Stimulated activated CD4-positive, alpha-beta T cell treated with anti-CD3 and anti-CD28 coated beads, TNF-alpha, amount 100 ng/mL, for 1 hour (primary cell): ENCODE data around the gene COL4A1.

Experiments
- DNase-seq, 3 donors: peaks; one replicate each; pipeline ENCODE4 v3.0.0-alpha.2; 2020; ENCODE audit warnings: low read depth in 3 of 3, low spot score in 1 of 3

Gene COL4A1

DNA sequence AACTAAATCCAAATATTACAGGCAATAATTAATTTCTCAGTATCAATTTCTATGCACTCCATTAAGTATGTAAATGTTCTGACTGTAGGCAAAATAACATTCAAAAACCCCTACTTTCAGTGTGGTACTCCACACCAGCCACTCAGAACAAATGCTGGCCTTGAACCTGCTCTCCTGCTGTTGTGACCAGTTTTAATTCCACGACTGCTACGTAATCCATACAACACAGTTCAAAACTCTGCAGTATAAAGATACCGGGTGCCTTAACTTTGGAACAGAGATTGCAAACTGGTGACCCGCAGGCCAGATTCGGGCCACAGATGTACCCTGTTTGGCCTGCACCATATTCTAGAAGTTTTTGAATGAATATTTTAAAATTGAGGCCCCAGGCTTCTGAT is 30.4 kb downstream of the COL4A1 start:
- DNase-seq: no peak

DNA sequence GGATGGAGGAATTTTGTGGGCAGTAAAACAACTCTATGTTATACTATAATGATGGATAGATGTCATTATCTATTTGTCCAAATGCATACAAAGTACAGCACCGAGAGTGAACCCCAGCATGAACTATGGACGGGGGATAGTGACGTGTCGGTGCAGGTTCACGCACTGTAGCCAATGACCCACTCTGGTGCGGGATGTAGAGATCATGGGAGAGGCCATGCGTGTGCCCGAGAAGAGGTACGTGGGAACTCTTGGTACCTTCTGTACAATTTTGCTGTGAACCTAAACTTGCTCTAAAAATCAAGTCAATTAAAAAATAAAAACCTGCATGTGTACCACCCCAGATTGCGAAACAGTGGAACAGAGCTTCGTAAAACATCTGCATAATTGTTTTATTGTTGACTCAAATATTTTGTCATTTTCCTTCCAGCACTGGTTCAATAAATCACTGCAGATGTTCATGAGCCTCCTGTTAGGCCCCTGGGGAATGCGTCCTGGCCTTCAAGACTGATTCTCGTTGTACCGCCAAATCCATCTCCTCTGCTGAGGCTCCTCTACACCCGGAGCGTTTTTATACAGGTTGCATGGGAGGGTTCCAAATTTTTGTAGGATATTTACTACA is 30.9 kb downstream of the COL4A1 start:
- no peak for DNase-seq

DNA sequence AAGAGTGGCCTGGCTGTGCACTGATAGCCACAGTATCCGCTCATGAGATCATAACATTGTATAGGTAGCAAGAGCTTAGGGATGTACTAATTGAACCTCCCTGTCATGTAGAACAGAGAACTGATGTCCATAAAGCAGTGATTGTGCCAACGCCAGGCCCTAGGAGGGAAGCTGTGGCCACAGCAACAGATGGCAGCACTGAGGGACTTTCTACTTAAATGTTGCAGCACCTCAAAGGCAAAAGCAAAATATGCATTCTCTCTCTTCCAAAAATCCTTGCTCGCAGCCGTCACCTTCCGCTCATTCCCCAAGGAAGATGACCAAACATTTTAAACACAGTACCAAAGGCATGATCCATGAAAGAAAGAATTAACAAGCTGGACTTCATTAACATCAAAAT is 32.3 kb downstream of the COL4A1 start:
- no peak for DNase-seq

DNA sequence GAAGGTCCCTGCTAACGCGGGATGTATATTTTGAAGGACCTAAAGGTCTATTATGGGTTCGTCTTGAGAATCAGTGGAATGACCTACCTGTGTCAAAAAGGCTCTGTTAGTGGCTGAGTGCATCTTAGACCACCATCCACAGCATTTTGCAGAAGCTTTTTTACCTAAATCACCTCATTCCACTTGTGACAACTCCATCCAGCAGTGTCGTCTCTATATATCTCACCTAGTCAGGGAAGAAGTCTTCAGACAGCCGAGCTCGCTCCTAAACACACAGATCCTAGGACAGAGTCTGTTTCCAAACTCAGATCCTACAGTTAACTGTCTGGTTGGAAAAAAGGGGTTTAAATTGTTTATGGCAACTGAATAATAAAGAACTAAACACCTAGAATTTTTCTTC is 33.7 kb downstream of the COL4A1 start:
- DNase-seq: no peak

DNA sequence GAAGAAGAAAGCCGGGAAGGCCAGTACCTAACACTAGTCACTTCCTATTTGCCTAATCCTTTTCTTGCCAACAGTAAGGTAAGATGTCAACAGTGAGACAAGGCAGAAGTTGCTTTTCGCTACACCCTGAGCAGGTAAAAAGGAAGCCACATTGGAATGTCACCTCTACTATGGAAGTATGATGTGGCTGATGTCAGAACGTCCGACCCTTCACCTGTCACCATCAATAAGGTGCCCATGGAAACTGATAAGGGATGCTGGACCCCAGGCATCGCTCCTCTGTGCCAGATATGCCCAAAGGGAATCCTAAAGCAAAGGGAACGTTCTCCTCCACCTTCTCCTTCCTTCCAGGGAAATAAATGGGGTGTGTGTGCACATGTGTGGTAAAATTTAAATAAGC is 34.3 kb downstream of the COL4A1 start:
- no peak for DNase-seq

DNA sequence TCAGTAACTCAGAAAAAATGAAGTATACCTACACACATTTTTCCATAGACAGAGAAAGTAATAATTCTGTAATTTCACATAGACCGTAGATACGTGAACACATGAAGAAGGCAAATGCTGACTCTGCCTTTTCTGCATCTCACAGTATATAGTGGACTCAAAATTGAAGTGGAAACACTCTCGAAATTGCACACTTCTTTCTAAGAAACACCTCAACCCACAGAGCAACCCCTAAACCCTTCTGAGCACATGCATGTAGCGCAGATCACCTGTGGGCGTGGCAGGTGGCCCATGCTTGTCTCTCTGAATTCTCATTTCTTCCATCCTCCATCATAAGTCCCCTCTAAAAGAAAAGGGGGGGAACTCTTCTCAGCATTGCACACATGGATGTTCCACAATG is 34.7 kb downstream of the COL4A1 start:
- DNase-seq: no peak

DNA sequence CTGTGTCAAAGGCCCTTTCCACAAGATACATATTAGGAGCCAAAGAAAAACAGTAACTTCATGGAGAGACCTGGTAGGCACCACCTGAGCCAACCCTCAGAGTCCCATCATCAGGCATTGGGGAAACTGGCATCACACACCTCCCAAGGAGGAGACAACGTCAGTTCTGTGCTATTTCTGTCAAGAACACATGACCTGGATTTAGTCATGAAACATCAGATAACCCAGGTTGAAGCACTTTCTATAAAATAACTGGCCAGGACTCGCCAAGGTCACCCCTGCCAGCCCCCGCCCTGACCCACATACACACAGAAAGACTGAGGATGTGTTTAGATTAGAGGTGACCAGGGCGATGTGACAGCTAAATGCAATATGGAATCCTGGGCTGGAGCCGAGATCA is 35.6 kb downstream of the COL4A1 start:
- DNase-seq: no peak

DNA sequence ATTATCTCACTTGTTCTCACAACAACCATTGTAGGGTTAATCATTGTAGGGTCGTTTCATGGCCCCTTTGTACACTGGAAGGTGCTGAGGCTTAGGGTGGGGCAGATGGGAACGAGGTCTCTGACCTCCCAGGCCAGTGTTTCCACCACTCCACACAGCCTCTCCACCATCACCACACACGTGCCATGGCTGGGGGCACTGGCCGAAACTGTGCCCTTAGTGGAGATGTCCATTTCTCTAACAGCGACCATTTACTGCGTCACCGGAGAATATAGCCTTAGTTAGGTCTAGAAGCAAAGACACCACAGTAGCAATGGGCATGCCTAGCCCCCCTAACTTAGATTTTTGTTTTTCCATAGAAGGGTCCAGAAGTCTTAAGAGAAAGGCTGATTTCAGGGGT is 36.5 kb downstream of the COL4A1 start:
- DNase-seq: no peak

DNA sequence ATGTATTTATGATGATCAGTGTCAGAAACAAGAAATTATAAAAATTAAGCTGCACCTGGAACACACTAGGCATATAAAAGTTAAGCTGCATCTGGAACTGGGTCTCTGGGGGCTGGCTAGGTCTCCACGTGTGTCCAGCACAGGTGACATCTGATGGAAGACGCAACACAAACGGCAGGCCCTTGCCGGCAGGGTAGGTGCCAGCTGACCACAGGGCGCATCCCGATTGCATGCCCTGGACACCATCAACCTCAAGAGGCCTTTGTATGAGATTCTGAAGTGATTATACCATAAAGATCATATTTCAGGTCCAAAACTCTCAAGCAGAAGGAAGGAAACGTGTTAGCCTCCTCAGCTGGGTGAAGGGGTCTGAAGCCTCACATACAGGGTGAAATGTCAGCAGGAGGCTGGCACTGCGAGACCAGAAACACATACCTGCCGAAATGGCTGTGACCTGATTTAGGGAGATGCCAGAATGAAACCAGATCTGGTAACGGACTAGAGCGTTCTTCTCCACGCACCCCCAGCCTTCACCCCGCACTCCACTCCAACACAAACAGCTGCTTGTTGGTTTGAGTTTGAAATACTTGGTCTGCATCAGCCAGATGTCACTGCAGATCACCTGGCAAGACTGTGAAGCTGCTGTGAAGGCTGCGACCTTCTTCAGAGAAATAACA is 37.3 kb downstream of the COL4A1 start:
- DNase-seq: no peak

DNA sequence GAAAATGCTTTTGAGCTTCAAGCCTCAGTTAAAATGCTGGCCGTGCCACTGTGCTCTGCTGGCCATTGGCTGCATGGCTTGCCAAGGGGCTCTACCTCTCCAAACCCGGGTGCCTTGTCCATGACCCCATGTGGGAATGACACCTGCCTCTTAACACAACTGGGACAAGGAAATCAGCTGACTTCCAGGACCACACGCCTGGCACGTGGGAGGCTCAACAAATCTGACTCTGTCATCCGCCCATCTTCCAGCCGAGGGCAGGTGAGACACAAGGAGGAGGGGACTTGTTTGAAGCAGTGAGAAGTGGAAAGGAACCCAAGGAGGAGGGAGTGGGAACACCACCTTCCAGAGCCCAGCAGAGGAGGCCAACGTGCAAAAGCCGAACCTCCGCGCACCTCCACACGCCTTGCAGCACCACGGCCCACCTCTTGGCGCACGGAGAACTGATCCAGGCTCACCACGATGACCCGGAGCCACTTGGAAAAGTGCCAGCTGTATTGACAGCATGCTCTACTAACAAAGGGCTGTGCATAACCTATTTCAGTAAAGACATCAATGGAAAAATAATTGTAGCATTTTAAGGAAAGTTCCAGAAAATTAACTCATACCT is 38.3 kb downstream of the COL4A1 start:
- DNase-seq: no peak

DNA sequence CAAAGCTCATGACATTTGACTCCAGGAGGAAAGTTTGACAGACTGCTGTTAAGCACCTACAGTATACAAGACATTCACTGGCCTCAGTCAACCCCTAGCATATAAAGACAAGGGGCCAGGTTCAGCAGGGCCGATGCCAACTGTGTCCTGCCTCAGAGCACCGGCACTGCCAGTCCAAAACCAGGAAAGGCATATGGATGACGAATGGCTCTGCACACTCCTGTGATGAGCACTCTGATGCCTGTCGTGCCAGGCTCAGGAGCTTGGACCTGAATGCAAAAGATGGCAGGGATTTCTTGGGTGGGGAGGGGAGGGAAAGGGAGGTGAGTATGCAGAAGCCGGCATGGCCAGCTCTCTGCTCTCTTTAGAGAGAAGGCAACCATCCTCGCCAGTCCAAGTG is 38.9 kb downstream of the COL4A1 start:
- no peak for DNase-seq

DNA sequence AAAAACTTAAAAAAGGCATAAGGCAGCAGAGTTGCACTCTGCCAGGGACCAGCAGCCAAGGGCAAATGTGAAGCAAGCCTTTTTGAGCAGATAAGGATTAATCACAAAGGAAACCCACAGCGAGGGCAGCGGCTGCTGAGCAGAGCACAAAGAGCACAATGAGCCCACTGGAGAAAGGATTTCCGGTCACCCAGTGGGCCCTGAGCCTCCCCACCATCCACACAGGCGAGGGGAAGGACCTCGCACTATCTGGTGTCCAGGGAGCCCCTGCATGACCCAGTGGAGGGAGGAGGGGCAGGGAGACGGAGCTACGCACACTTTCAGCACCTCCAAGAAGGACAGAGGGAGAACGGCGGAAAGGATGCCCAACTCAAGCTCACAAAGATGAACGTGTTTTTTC is 40.0 kb downstream of the COL4A1 start:
- no peak for DNase-seq

DNA sequence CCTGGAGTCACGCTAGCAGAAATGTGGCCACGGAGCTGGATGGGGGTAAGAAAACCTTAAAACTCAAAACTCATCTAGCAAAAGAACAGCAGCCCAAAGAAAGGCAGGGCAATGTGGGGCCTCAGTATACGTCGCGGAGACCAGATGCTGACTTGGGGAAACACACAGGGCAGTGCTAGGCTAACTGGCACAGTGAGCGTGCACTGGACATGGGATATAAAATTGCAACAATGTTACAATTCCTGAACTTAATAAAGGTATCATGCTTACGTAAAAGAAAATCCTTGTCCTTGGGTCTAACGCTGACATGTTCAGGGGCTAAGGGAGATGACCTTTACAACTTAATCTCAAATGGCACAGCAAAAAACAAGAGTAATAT is 40.5 kb downstream of the COL4A1 start:
- DNase-seq: no peak

DNA sequence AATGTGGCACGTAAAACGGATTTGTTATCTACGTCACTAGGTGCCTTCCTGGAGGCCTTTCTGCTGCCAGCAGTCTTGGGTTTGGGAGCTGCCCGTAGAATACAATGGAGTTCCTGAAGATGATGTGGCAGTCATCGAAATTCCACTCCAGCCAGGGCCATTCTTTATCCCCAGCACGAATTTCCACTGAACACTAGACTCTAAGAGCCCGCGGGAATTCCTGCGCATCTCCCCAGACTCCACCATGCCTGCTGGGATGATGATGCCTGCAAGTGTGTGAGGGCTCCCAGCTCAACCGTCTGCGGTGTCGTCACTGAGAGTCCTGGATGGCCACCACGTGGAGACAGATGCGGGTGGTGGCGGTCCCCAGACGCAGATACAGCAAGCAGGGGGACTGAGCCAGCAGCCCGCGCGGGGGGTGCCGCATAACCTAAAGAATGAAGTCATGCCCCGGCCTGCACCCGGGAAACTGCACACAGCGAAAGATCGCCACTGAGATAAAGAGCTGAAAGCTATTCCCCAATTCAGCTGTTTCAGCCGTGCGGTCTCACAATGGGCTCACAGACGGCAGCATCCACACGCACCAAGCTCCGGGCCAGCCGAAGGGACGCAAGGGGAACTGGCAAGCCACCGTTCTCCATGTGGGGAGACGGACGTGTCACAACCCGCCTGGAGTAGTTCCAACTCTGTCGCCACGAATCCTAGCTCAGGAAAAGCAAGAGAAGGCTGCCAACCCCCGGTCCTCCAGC is 41.1 kb downstream of the COL4A1 start:
- no peak for DNase-seq

DNA sequence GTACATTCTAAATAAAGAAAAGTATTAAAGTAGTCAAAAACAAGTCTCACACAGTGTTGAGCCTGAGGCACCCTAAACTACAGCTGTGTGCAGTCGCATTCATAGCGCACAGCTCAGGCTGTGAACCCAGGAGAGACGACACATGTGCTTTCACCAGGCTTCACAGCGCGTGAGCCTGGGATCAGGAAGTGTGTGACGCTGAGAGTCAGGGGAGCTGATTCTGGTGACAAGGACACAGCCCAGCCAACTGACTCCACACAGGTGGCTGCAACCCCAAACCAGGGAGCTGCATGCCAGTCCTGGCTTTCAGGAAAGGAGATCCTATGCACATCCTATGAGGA is 41.6 kb downstream of the COL4A1 start:
- no peak for DNase-seq

DNA sequence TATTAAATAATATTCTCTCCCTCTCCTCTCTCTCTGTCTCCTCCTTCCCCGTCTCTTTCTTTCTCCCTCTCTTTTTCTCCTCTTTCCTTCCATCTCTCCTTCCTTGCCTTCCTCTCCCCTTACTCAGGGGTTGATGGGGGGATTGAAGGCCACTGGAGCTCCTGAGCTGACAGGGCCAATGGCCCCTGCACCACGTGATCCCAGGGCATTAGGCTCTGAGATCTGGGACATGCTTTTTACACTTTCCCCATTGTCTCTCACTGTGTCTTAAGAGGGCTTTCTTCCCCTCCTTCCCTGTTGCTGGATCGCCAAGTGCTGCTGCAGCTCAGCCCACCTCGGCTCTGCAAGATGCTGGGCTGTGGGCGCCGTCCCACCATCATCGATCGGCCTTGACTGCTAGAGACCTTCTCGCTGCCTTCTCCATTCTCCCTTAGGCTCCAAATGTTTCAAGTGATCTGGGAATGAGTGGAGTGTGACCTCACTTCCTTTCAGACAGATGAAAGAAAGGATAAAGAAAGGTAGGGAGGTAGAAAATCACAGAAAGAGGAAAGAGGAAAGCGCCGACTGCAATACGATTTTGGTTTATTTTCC is 42.2 kb downstream of the COL4A1 start:
- DNase-seq: no peak

DNA sequence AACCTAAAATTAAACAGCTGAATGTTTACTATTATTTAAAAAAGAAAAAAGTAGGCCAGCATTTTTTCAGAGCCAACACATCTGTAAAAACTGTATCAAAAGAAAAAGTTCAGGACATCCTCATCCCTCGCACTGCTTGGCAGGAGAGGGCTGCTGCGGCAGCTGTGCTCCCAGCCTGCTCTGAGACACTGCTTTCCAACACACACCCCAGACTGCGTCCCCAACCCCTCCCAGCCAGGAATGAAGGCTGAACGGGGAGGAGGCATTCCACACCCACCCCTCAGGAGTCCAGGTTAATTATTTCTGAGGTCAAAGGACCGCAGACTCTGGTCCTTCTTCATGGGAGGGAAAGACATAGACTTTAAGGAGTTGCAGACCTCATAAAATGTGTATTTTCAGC is 43.1 kb downstream of the COL4A1 start:
- no peak for DNase-seq

DNA sequence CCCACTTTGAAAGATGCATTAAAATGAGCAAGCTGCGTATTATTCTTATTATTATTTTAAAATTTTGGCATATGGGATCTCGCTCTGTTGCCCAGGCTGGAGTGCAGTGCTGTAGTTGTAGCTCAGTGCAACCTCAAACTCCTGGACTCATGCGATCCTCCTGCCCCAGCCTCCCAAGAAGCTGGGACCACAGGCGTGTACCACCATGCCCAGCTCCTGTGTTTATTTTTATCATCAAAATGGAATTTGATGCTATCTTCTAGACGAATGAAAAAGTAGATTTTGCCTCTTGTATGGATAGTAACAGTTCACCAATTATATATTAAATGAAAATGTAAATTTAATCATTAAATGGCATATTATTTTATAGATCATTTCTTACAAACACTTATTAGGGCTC is 43.6 kb downstream of the COL4A1 start:
- no peak for DNase-seq

DNA sequence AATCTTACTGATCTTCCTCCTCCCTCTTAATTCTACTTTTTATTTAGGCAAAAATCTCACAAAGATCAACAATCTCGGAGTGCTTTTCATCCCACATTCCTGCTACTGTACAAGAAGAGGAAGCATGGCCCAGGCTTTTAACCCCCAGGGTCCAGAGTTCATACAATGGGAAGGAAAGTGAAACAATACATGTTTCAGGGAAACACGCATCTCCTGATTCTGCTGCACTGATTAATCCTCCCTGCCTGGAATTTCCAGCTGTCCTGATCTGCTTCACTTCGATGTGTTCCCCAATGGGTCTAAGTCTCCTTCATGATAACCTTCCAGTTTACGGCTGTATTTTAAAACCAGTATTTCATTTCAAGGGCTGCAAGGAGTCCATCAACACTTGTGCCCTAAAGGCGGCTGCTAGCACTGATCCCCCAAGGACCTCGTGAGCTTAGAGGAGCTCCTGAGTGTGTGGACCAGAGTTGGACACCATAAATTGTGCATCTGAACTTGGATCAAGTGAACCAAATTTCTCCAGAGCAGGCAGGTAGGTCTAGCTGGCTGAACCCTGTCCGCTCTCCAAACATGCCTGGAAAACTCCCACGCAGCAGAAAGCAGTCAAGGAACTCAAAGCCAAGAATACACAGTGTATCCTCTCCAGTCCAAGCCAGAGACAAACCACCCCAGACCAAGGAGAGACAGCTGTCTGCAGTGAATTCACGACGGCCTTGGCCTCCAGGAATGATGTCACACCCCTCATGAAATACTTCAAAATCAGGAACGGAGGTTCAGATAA is 44.3 kb downstream of the COL4A1 start:
- DNase-seq: no peak

DNA sequence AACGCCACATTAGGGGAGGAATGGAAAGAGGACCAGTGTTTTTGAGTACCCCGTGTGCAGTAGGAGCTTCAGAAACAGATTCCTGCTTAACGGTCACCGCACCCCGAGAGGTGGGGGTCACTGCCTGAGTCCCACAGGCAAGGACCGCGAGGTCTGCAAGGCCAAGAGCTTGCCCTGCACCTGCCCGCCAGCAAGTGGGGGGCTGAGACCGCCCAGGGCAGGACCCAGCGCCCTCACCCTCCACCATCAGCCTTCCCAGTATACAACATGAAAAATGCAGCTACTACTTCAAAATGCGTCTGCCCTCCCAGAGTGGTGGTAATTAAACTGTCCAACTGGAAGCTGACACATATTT is 44.9 kb downstream of the COL4A1 start:
- no peak for DNase-seq
